Endodermal cell (in vitro differentiated cells): ENCODE measurements around the gene TCEAL3. TPM values are rescaled to one million over a fixed set of nuclear protein-coding genes. Genes with fewer than 3 reads are reported as not detected.

ENCODE experiments used
- DNase-seq: peaks from one replicate; pipeline ENCODE4 v3.0.0-alpha.2; 2017
- H3K27ac ChIP-seq: 2 replicates; pipeline ENCODE4 v1.5.1; 2013; ENCODE audit warnings: mild to moderate bottlenecking, low read depth, low read length, moderate library complexity
- H3K27me3 ChIP-seq: 2 replicates; pipeline ENCODE4 v1.6.1; 2013; ENCODE audit warnings: mild to moderate bottlenecking, low read length, moderate library complexity; ENCODE audit not compliant: insufficient read depth, control insufficient read depth, poor library complexity, severe bottlenecking
- H3K36me3 ChIP-seq: 2 replicates; pipeline ENCODE4 v1.7.0; 2013; ENCODE audit warnings: mild to moderate bottlenecking, low read length, moderate library complexity; ENCODE audit not compliant: control insufficient read depth, insufficient read depth
- H3K4me1 ChIP-seq: one replicate; pipeline ENCODE4 v1.7.0; 2013; ENCODE audit warnings: low read length; ENCODE audit not compliant: control insufficient read depth, insufficient read depth
- H3K4me3 ChIP-seq: 2 replicates; pipeline ENCODE4 v1.5.1; 2013; ENCODE audit warnings: mild to moderate bottlenecking, low read length, moderate library complexity
- H3K9ac ChIP-seq: 2 replicates; pipeline ENCODE4 v1.6.1; 2013; ENCODE audit warnings: mild to moderate bottlenecking, low read length, moderate library complexity; ENCODE audit not compliant: poor library complexity, severe bottlenecking; ENCODE audit errors: extremely low read depth
- H3K9me3 ChIP-seq: 2 replicates; pipeline ENCODE4 v1.6.1; 2013; ENCODE audit warnings: mild to moderate bottlenecking, low read length, moderate library complexity; ENCODE audit not compliant: control insufficient read depth
- H3K27ac Mint-ChIP-seq: 2 replicates; pipeline ENCODE4 v1.8.0; 2020; ENCODE audit warnings: mixed read lengths
- H3K27me3 Mint-ChIP-seq: 2 replicates; pipeline ENCODE4 v1.8.0; 2021; ENCODE audit warnings: mild to moderate bottlenecking, mixed read lengths; ENCODE audit not compliant: insufficient read depth
- H3K36me3 Mint-ChIP-seq: 2 replicates; pipeline ENCODE4 v1.8.0; 2020; ENCODE audit warnings: low read depth, mixed read lengths
- H3K4me1 Mint-ChIP-seq: 2 replicates; pipeline ENCODE4 v1.8.0; 2020; ENCODE audit warnings: mixed read lengths
- H3K4me3 Mint-ChIP-seq: 2 replicates; pipeline ENCODE4 v1.8.0; 2020; ENCODE audit warnings: mild to moderate bottlenecking, moderate library complexity, mixed read lengths
- H3K9me3 Mint-ChIP-seq: 2 replicates; pipeline ENCODE4 v1.8.0; 2020; ENCODE audit warnings: mild to moderate bottlenecking, mixed read lengths
- WGBS, 2 experiments: methylation state at CpG; one replicate each; pipeline versions ENCODE4 v1.1.5 to v1.1.7; 2013; ENCODE audit warnings: missing lambda C conversion rate in 2 of 2, mixed read lengths in 1 of 2; ENCODE audit not compliant: insufficient coverage in 1 of 2, insufficient read length in 1 of 2; 5-methylcytosine and 5-hydroxymethylcytosine counted together
- total RNA-seq, 2 donors: library from RNA; stranded (reverse); fragmentation: NEBNext Ultra II Directional in 1 of 2; extraction: Animal tissue kit (Norgen Biotek cat#: 25700) in 1 of 2; gene quantifications; 2 replicates in 1 of 2; 3 replicates in 1 of 2; pipeline ENCODE4 v1.2.1, GENCODE V29; 2021
- TF ChIP-seq, protein P1 (sequence below): fragments of 200-600 bp; sonication (generic); conservative IDR thresholded peaks from 2 replicates; pipeline ENCODE4 v1.5.0; 2021; ENCODE audit warnings: antibody characterized with exemption, mild to moderate bottlenecking

Gene TCEAL3
- total RNA-seq, 2 donors from 2014 or later: 9.2 to 11.0 TPM

GRCh38 chrX:103629318-103630170, 21.8 kb downstream of the TCEAL3 start:
- peak overlapping the region; percentile 38 for H3K9ac ChIP-seq
- DNase-seq: peak; percentile 95
- H3K4me1 Mint-ChIP-seq: peaks cover 14% of the 10 kb centered on the region
- H3K9me3 ChIP-seq: no peaks in the 10 kb centered on the region
- H3K36me3 ChIP-seq: no peaks in the 10 kb centered on the region
- H3K27me3 ChIP-seq: no peaks in the 10 kb centered on the region
- H3K4me3 Mint-ChIP-seq: peak overlapping the region; percentile 84
- H3K4me1 ChIP-seq: no peaks in the 10 kb centered on the region
- peaks cover 2% of the 10 kb centered on the region for H3K27me3 Mint-ChIP-seq
- H3K9me3 Mint-ChIP-seq: no peaks in the 10 kb centered on the region
- peak overlapping the region; percentile 87 for H3K4me3 ChIP-seq
- WGBS, 2 experiments: 0% methylated on average over 47 of the region's 49 CpGs; no CpG with 5 or more reads in 1 of the 2 experiments
- peak overlapping the region; percentile 89 for H3K27ac Mint-ChIP-seq
- TF ChIP-seq, protein P1, sequence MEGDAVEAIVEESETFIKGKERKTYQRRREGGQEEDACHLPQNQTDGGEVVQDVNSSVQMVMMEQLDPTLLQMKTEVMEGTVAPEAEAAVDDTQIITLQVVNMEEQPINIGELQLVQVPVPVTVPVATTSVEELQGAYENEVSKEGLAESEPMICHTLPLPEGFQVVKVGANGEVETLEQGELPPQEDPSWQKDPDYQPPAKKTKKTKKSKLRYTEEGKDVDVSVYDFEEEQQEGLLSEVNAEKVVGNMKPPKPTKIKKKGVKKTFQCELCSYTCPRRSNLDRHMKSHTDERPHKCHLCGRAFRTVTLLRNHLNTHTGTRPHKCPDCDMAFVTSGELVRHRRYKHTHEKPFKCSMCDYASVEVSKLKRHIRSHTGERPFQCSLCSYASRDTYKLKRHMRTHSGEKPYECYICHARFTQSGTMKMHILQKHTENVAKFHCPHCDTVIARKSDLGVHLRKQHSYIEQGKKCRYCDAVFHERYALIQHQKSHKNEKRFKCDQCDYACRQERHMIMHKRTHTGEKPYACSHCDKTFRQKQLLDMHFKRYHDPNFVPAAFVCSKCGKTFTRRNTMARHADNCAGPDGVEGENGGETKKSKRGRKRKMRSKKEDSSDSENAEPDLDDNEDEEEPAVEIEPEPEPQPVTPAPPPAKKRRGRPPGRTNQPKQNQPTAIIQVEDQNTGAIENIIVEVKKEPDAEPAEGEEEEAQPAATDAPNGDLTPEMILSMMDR: peak; percentile 79
- no peaks in the 10 kb centered on the region for H3K36me3 Mint-ChIP-seq
- H3K27ac ChIP-seq: peak overlapping the region; percentile 53

- Mint-ChIP-seq H3K4me1 (peaks cover 14% of the 10 kb centered on the region), H3K27me3 (peaks cover 2% of the 10 kb centered on the region), H3K36me3 (no peaks in the 10 kb centered on the region), H3K9me3 (no peaks in the 10 kb centered on the region), H3K27ac (peak overlapping the region; percentile 89), H3K4me3 (peak overlapping the region; percentile 84)
- TF ChIP-seq, protein P1: no peak
- H3K4me1 ChIP-seq: no peaks in the 10 kb centered on the region
- H3K9me3 ChIP-seq: no peaks in the 10 kb centered on the region
- 38 to 42% methylated on average over 5 to 6 of the region's 6 CpGs for WGBS, 2 experiments
- H3K27me3 ChIP-seq: no peaks in the 10 kb centered on the region
- DNase-seq: no peak
- H3K4me3 ChIP-seq: peak overlapping the region; percentile 87
- no peak overlapping the region for H3K27ac ChIP-seq
- H3K9ac ChIP-seq: no peak overlapping the region
- H3K36me3 ChIP-seq: no peaks in the 10 kb centered on the region
These were observed 22.4 kb downstream of the TCEAL3 start for GRCh38 chrX:103630171-103630511.

DNA sequence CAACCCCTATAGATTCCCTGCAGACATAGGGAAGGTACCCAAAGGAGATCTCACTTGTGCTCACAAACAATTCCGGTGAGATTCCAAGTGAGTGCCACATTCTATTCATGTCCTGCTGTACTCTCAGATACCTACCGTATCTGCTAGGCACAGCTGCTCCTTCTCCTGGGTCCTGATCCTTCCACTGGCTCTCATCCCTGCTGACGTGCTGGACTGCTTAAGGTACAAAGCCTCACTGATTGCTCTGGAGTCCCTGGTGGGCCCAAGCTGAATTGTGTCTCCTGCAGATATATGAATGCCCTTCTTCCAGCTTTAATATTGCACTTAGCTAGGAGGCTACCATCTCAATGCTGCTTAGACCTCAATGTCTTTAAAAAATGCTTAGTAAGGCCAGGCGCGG, 23.4 kb downstream of the TCEAL3 start:
- no peak overlapping the region for H3K4me3 ChIP-seq
- no peaks in the 10 kb centered on the region for H3K4me1 ChIP-seq
- H3K27ac ChIP-seq: no peak overlapping the region
- no peaks in the 10 kb centered on the region for H3K36me3 ChIP-seq
- H3K27me3 Mint-ChIP-seq: peaks cover 2% of the 10 kb centered on the region
- TF ChIP-seq, protein P1: no peak
- H3K4me3 Mint-ChIP-seq: no peak overlapping the region
- no peaks in the 10 kb centered on the region for H3K36me3 Mint-ChIP-seq
- H3K9ac ChIP-seq: no peak overlapping the region
- DNase-seq: no peak
- no peaks in the 10 kb centered on the region for H3K9me3 ChIP-seq
- H3K27ac Mint-ChIP-seq: no peak overlapping the region
- no peaks in the 10 kb centered on the region for H3K27me3 ChIP-seq
- WGBS, 2 experiments: 83 to 93% methylated on average over 3 to 5 of the region's 5 CpGs
- H3K9me3 Mint-ChIP-seq: no peaks in the 10 kb centered on the region
- H3K4me1 Mint-ChIP-seq: peaks cover 8% of the 10 kb centered on the region
